ENCODE results near the gene GPR84. TPM values are rescaled to one million over a fixed set of nuclear protein-coding genes. Genes with fewer than 3 reads are reported as not detected.
A peak's percentile ranks its signal among the peaks of the same experiment; 100 is the strongest.

The GPR84 gene
- total RNA-seq, 1 donor from 2014 or later, result not detected

- peak overlapping the region; percentile 50 for H3K4me3 ChIP-seq (ENCODE audit: low read depth, low read length)
- H3K27me3 ChIP-seq (ENCODE audit: control insufficient read depth, insufficient read depth, low read length), result no peaks in the 10 kb centered on the region
- DNase-seq (ENCODE audit: low read depth), result peak; percentile 43
- H3K36me3 ChIP-seq (ENCODE audit: control insufficient read depth, insufficient read depth, low read length), result no peaks in the 10 kb centered on the region
- peak; percentile 100 for TF ChIP-seq CTCF (IDR thresholded peaks at IDR 0.05; ENCODE audit: insufficient read depth, low read length, poor library complexity, severe bottlenecking)
These were observed 15.3 kb upstream of the GPR84 start for GRCh38 chr12:54379398-54380201.

- no peak for TF ChIP-seq CTCF (IDR thresholded peaks at IDR 0.05; ENCODE audit: insufficient read depth, low read length, poor library complexity, severe bottlenecking)
- Histone ChIP-seq H3K4me3 (ENCODE audit: low read depth, low read length) (peak overlapping the region; percentile 50), H3K27me3 (ENCODE audit: control insufficient read depth, insufficient read depth, low read length) (no peaks in the 10 kb centered on the region), H3K36me3 (ENCODE audit: control insufficient read depth, insufficient read depth, low read length) (no peaks in the 10 kb centered on the region)
- no peak for DNase-seq (ENCODE audit: low read depth)
These were observed 14.6 kb upstream of the GPR84 start for GRCh38 chr12:54378796-54379397.

- Histone ChIP-seq H3K4me3 (ENCODE audit: low read depth, low read length) (no peak overlapping the region), H3K36me3 (ENCODE audit: control insufficient read depth, insufficient read depth, low read length) (no peaks in the 10 kb centered on the region), H3K27me3 (ENCODE audit: control insufficient read depth, insufficient read depth, low read length) (no peaks in the 10 kb centered on the region)
- DNase-seq (ENCODE audit: low read depth), result no peak
- no peak for TF ChIP-seq CTCF (IDR thresholded peaks at IDR 0.05; ENCODE audit: insufficient read depth, low read length, poor library complexity, severe bottlenecking)
These were observed 13.7 kb upstream of the GPR84 start for GRCh38 chr12:54377797-54378515.

- Histone ChIP-seq H3K36me3 (ENCODE audit: control insufficient read depth, insufficient read depth, low read length) (no peaks in the 10 kb centered on the region), H3K4me3 (ENCODE audit: low read depth, low read length) (no peak overlapping the region), H3K27me3 (ENCODE audit: control insufficient read depth, insufficient read depth, low read length) (no peaks in the 10 kb centered on the region)
- no peak for DNase-seq (ENCODE audit: low read depth)
- TF ChIP-seq CTCF (IDR thresholded peaks at IDR 0.05; ENCODE audit: insufficient read depth, low read length, poor library complexity, severe bottlenecking), result no peak
These were observed 12.7 kb upstream of the GPR84 start for GRCh38 chr12:54377007-54377406.

- no peak for TF ChIP-seq CTCF (IDR thresholded peaks at IDR 0.05; ENCODE audit: insufficient read depth, low read length, poor library complexity, severe bottlenecking)
- Histone ChIP-seq H3K36me3 (ENCODE audit: control insufficient read depth, insufficient read depth, low read length) (no peaks in the 10 kb centered on the region), H3K4me3 (ENCODE audit: low read depth, low read length) (no peak overlapping the region), H3K27me3 (ENCODE audit: control insufficient read depth, insufficient read depth, low read length) (no peaks in the 10 kb centered on the region)
- no peak for DNase-seq (ENCODE audit: low read depth)
These were observed 12.3 kb upstream of the GPR84 start for GRCh38 chr12:54376596-54376995.

Measured in kidney epithelial cell (primary cell).